Measurements from ENCODE around the gene ZNF576. TPM values are rescaled to one million over a fixed set of nuclear protein-coding genes. Genes with fewer than 3 reads are reported as not detected.
A peak's percentile ranks its signal among the peaks of the same experiment; 100 is the strongest.

Gene ZNF576
- total and polyA plus RNA-seq, 2 of the 13 experiments (the other 11 are each of a cell fraction or from before 2014, with no cell fraction given), result 7.2 to 9.6 TPM

DNA sequence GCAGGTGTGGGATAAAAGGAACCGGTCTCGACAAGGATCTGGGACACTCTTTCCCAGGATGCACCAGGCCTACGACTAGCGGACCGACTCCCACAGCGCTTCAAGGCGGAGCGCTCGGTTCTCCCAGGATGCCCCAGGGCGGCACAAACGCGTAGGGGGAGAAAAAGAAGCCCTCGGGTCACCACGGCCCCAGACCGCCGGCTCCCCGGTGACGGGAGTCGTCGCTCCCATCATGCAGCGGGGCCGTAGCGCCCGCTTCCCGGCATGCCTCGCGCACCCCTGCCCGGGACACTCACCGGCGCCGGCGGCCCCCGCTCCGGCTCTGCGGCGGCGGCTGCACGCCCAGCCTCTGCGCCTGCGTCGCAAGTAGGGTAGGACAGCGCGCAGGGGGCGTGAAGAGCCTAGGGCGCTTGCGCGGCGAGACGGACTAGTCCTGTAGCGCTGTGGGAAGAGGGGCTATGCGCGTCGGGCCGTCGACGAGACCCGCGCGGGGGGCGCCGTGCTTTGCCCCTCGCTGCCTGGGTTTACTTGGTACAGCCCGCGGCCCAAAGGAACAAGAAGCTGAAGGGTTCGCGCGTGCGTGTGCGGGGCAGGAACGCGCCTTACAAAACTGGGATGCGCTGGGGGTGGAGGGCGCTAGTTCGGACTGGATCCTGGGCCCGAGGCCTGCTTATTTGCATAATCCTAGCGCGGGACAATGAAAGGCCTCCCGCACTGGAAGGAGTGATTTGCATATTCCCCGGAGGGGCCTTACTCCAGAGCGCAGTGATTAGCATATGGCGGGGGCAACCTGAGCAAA is 23.1 kb downstream of the ZNF576 start, which contains the start of gene ZNF428 (continued):
- TF ChIP-seq FOXA1 (IDR thresholded peaks at IDR 0.05) (no peak), FOXA1 (CRISPR knock-in tag; IDR thresholded peaks at IDR 0.05) (no peak), RCOR2 (CRISPR knock-in tag; IDR thresholded peaks at IDR 0.05) (0 out of 2 replicates have a peak, but pooled peaks have one; percentile 36), FOSL1 (CRISPR knock-in tag; IDR thresholded peaks at IDR 0.05; ENCODE audit: borderline replicate concordance) (0 out of 2 replicates have a peak, but pooled peaks have one; percentile 24), SMAD9 (CRISPR knock-in tag; IDR thresholded peaks at IDR 0.05) (no peak), ZNF770 (CRISPR knock-in tag; IDR thresholded peaks at IDR 0.05) (peak; percentile 65), ATF7-NPFF (CRISPR knock-in tag; IDR thresholded peaks at IDR 0.05; ENCODE audit: low read depth) (peak; percentile 77), ZNF576 (CRISPR knock-in tag; IDR thresholded peaks at IDR 0.05) (no peak), ZNF781 (CRISPR knock-in tag; IDR thresholded peaks at IDR 0.05; ENCODE audit: borderline replicate concordance, not compliant biosample characterization) (peak; percentile 61), SMARCE1 (IDR thresholded peaks at IDR 0.05; ENCODE audit: borderline replicate concordance) (no peak), ZNF564 (CRISPR knock-in tag; IDR thresholded peaks at IDR 0.05) (peak; percentile 96), ZBTB49 (CRISPR knock-in tag; IDR thresholded peaks at IDR 0.05; ENCODE audit: borderline replicate concordance) (no peak), PAXIP1 (CRISPR knock-in tag; conservative IDR thresholded peaks at IDR 0.05) (peak; percentile 44)
- TF ChIP-seq, protein P1, sequence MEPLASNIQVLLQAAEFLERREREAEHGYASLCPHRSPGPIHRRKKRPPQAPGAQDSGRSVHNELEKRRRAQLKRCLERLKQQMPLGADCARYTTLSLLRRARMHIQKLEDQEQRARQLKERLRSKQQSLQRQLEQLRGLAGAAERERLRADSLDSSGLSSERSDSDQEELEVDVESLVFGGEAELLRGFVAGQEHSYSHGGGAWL (CRISPR knock-in tag; IDR thresholded peaks at IDR 0.05), result peak; percentile 83; the same call in 1 of the 2 replicates
- TF ChIP-seq, protein P2, sequence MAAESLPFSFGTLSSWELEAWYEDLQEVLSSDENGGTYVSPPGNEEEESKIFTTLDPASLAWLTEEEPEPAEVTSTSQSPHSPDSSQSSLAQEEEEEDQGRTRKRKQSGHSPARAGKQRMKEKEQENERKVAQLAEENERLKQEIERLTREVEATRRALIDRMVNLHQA (CRISPR knock-in tag; IDR thresholded peaks at IDR 0.05), result no peak
- TF ChIP-seq, protein P3, sequence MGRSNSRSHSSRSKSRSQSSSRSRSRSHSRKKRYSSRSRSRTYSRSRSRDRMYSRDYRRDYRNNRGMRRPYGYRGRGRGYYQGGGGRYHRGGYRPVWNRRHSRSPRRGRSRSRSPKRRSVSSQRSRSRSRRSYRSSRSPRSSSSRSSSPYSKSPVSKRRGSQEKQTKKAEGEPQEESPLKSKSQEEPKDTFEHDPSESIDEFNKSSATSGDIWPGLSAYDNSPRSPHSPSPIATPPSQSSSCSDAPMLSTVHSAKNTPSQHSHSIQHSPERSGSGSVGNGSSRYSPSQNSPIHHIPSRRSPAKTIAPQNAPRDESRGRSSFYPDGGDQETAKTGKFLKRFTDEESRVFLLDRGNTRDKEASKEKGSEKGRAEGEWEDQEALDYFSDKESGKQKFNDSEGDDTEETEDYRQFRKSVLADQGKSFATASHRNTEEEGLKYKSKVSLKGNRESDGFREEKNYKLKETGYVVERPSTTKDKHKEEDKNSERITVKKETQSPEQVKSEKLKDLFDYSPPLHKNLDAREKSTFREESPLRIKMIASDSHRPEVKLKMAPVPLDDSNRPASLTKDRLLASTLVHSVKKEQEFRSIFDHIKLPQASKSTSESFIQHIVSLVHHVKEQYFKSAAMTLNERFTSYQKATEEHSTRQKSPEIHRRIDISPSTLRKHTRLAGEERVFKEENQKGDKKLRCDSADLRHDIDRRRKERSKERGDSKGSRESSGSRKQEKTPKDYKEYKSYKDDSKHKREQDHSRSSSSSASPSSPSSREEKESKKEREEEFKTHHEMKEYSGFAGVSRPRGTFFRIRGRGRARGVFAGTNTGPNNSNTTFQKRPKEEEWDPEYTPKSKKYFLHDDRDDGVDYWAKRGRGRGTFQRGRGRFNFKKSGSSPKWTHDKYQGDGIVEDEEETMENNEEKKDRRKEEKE (IDR thresholded peaks at IDR 0.05), result no peak
